WTC11 (cell line): ENCODE measurements around the gene ABHD16B.
"Not testable (repeated sequence)": the region's sequence is repeated elsewhere in the genome, so short reads cannot be mapped to it uniquely, and the experiment has no call there.

ENCODE experiments used
- CTCF ChIP-seq: fragments of 200-600 bp; IDR thresholded peaks from 2 replicates; pipeline ENCODE4 v1.8.0; 2022; ENCODE audit warnings: antibody characterized with exemption
- E2F1 ChIP-seq: sonication (generic); formaldehyde crosslinking; IDR thresholded peaks from 2 replicates; pipeline ENCODE4 v1.8.0; 2022; ENCODE audit warnings: mild to moderate bottlenecking, missing genetic modification reagents
- ETV6 ChIP-seq: sonication (generic); formaldehyde crosslinking; IDR thresholded peaks from 2 replicates; pipeline ENCODE4 v1.8.1; 2022; ENCODE audit warnings: mild to moderate bottlenecking, missing genetic modification reagents
- GABPB1 ChIP-seq: sonication (generic); formaldehyde crosslinking; IDR thresholded peaks from 2 replicates; pipeline ENCODE4 v1.8.1; 2023; ENCODE audit warnings: mild to moderate bottlenecking, missing genetic modification reagents
- MAX ChIP-seq: sonication (generic); formaldehyde crosslinking; IDR thresholded peaks from 2 replicates; pipeline ENCODE4 v1.8.0; 2022; ENCODE audit warnings: mild to moderate bottlenecking, missing genetic modification reagents
- NFE2L1 ChIP-seq: sonication (generic); formaldehyde crosslinking; IDR thresholded peaks from 2 replicates; pipeline ENCODE4 v1.8.1; 2023; ENCODE audit warnings: missing genetic modification reagents
- ZNF121 ChIP-seq: sonication (generic); formaldehyde crosslinking; IDR thresholded peaks from 2 replicates; pipeline ENCODE4 v1.8.0; 2023; ENCODE audit warnings: missing genetic modification reagents
- ZNF138 ChIP-seq: sonication (generic); formaldehyde crosslinking; conservative IDR thresholded peaks from 2 replicates; pipeline ENCODE4 v1.8.1; 2022; ENCODE audit warnings: mild to moderate bottlenecking, moderate library complexity, missing genetic modification reagents

- not testable (repeated sequence) for TF ChIP-seq NFE2L1; MAX (CRISPR knock-in tag); CTCF; GABPB1 (CRISPR knock-in tag); ZNF138; E2F1 (CRISPR knock-in tag); ETV6; ZNF121 (CRISPR knock-in tag)
Observed at GRCh38 chr20:63874241-63874640, 12.9 kb downstream of the ABHD16B start.
